Transverse colon (tissue), 3 donors: ENCODE data around the gene C1QTNF2.

ENCODE experiments used
- POLR2A ChIP-seq: fragments of 450-650 bp; IDR thresholded peaks from one replicate; pipeline ENCODE4 v1.6.1; 2016; ENCODE audit warnings: antibody characterized with exemption, mild to moderate bottlenecking, moderate library complexity
- TF ChIP-seq, protein P1 (sequence below), 5 experiments: fragments of 200-600 bp in 3 of 5; fragments of 450-650 bp in 2 of 5; sonication (generic) in 3 of 5; IDR thresholded peaks; 1 replicate in 2 of 5; 2 replicates in 3 of 5; pipeline ENCODE4 v1.5.1; 2016 to 2017; ENCODE audit warnings: antibody characterized with exemption in 5 of 5, inconsistent platforms in 3 of 5, mild to moderate bottlenecking in 2 of 5, moderate library complexity in 1 of 5

DNA sequence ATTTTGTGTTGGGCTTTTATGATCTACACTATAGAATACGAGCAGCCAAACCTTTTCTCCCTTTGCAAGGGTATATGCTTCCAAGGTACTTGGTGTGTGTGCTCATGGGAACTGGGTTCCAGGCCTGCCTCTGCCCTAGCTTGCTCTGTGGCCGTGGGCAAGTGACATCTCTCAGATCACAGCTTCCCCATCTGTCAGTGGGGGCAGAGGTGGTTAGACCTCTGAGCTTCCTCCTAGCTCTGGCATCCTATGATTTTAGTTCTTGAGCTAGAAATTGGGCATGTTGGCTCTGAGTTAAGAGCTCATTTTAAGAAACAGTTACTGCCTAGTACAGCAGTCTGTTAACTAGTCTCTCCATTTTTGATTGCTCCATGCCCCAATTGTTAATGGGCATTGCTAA is 45.5 kb downstream of the C1QTNF2 start:
- TF ChIP-seq, protein P1, sequence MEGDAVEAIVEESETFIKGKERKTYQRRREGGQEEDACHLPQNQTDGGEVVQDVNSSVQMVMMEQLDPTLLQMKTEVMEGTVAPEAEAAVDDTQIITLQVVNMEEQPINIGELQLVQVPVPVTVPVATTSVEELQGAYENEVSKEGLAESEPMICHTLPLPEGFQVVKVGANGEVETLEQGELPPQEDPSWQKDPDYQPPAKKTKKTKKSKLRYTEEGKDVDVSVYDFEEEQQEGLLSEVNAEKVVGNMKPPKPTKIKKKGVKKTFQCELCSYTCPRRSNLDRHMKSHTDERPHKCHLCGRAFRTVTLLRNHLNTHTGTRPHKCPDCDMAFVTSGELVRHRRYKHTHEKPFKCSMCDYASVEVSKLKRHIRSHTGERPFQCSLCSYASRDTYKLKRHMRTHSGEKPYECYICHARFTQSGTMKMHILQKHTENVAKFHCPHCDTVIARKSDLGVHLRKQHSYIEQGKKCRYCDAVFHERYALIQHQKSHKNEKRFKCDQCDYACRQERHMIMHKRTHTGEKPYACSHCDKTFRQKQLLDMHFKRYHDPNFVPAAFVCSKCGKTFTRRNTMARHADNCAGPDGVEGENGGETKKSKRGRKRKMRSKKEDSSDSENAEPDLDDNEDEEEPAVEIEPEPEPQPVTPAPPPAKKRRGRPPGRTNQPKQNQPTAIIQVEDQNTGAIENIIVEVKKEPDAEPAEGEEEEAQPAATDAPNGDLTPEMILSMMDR (IDR thresholded peaks at IDR 0.05), result no peak
- no peak for TF ChIP-seq POLR2A
